Ammon's horn (tissue), 1 donor: ENCODE results near the gene GALNT9.

ENCODE experiments used
- DNase-seq: peaks from one replicate; pipeline ENCODE4 v3.0.0-alpha.2; 2016; ENCODE audit warnings: low spot score

Gene GALNT9

DNA sequence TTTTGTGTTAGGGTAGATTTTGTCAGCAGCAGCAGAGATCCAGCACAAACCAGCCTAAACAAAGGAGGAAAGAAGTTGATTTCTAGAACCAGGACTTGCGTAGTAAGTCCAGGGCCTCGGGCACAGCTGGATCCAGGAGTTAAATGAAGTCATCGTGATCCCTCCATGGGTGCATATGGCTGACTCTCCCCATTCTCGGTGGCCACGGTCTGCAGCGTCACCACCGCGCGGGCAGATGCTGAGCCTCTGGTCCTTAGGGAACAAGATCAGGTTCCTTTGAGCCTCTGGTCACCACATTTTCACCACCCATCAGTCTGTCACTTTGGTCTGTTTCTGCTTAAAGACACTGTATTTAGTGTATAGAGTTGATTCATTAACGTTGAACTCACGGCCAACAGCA is 14.8 kb upstream of the GALNT9 start:
- no peak for DNase-seq

DNA sequence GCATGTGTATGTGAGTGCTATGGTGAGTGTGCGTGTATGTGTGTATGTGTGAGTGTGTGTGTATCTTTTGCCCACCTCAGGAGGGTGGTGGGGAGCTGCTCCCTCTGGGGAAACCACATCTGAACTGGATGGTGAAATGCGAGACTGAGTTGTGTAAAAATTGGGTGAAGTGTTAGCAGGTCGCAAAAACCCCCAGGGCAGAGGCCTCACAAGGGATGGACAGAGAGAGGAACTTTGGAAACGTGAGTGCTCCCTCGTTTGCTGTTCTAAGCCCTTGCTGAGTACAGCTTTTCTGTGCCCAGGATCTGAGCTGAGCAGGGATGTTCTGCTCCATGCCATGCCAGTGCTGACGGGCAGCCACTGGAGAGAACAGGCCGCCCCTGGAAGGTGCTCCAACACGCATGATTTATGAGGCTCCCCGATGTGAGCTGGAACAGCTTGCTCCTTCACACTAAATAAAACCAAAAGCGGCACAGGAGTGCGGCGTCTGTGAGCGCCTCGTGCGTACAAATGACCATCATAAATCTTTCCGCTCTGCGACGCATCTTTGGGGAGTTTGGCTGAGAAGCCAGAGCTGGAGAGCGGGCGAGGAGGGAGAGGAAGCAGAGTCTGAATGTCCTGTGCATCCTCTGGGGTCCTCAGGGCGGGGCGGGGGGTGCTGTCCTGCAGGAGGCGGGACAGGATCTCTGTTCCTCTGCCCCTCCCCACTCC is 14.1 kb upstream of the GALNT9 start:
- no peak for DNase-seq

DNA sequence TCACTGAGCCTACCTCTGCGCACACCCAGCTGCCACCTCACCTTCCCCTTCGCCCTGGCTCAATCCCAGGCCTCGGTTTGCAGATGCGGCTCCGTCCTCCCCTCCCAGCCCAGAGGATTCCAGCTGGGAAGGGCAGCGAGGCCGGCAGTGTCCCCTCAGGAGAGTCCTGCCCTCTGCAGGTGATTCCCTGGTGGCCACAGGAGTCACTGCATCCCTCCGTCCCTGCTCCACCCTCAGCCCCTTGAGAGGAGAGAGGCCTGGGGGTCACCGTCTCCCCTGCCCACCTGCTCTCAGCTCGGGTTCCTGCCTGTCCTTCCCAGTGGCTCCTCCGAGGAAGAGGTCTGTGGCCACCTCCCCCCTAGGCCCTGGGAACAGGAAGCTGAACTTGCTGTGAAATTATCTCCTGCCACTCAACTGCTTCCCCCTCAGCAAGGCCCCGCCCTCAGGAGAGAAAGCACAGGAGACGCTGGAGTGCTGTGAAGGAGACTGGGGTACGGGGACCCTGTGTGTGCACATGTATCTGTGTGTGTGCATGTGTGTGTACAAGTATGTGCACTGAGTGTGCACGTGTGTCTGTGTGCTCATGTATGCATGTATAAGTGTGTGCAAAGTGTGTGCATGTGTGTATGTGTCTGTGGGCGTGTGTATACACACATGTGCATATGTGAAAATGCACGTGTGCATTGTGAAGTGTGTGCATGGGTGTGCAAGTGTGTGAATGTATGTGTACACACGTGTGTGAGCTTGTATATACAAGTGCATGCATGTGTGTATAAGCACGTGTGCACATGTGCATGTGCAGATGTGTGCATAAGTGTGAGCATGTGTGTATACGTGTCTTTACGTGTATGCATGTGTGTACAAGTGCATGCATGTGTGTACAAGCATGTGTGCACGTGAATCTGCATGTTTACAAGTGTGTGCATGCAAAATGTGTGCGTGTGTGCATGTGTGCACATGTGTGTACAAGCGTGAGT is 13.2 kb upstream of the GALNT9 start:
- no peak for DNase-seq

GRCh38 chr12:132341318-132342050 is 12.1 kb upstream of the GALNT9 start:
- DNase-seq = no peak

GRCh38 chr12:132340266-132341035 is 11.1 kb upstream of the GALNT9 start:
- DNase-seq = no peak

DNA sequence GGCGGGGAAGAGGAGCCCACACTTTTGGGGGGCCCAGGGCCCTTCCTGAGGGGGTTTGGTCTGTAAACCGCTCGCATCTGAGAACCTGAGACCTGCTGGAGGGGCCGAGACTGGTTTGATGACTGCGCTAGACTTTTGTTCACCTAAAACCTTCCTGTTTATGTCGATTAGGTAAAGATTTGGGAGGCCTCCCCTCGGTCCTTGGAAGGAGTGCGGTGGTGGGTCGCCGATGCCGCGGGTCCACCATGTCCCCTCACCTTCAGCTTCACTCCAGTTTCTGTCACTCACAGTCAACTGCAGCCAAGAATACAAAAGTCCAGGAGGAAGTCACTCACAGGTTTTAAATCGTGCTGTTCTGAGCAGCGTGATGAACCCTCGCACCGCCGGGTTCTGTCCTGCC is 10.5 kb upstream of the GALNT9 start:
- DNase-seq = no peak

DNA sequence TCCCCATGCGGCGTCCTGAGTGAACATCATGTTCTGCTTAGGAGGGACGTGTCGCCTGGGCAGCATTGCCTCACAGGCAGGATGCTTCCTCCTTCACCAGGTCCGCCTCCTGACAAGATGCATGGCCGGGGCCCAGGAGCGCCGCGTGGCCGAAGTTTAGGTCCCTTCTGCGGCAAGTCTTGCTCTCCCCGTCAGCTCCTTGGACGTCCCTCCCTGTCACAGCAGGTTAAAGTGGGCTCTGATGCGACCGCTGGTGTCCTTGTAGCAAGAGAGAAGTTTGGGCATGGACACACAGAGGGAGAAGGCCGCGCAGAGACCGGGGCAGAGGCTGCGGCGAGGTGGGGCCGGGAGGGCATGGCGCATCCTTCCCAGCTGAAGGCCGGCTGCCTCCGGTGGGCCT is 9.4 kb upstream of the GALNT9 start:
- no peak for DNase-seq

GRCh38 chr12:132338311-132338710 is 8.9 kb upstream of the GALNT9 start:
- no peak for DNase-seq

- DNase-seq = no peak
Observed at GRCh38 chr12:132337557-132337956, 8.2 kb upstream of the GALNT9 start.

DNA sequence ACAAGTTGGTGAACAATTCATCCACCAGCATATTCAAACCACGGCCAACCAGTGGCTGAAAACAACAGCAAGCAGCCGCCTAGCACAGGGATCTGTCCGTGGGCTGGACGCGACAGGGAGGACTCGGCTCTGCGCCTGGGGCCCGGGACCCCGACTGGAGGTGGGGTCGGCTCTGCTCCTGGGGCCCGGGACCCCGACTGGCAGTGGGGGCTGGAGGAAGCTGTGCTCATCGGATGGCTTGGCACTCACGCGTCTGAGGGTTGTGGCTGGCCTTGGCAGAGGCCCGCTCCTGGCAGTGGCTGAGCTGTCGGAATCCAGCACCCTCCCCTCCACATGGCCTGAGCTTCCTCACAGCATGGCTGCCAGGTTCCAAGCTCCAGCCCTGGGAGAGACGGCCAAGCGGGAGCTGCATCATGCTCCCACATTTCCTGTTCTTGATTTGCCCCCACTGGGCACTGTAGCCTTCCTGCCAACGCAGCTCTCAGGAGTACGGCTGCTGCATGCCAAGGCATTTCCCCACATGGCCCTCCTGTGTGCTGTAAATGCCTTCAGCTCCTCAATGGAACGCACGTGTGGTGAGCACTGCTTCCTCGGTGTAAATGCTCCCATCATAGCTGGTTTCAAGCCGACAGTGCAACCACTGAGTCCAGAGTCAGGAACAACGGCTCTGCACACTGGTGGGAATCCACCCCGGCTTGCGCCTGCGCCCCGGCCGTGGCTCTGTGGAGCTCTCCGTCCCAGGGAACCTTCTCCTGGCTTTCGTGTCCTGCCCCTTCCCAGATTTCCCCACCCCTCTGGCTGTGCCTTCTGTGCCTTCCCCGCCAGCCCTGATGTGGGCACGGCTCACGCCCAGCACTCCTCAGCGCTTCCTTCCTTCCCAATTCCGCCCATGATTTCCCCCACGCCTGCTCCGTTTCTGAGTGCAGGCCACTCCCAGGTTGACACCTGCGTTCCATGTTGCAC is 7.3 kb upstream of the GALNT9 start:
- peak; percentile 32 for DNase-seq

DNA sequence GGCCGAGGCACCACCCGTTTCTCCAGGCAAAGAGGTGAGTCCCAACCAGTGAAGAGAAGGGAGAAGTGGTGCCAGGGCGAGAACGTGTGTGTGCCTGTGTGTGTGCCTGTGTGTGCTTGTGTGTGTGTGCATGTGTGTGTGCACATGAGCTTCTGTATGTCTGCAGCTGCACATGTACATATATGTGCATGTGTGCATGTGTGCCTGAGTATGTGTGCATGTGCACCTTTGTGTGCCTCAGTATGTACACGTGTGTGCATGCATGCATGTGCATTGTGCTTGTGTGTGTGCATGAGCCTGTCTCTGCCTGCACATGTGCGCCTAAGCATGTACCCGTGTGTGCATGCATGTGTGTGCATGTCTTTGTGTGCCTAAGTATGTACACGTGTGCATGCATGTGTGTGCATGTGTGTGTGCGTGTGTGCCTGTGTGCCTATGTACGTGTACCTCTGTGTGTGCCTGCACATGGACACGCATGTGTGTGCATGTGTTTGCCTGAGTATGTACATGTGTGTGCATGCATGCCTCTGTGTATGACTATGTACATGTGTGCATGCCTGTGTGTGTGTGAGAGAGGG is 5.9 kb upstream of the GALNT9 start:
- DNase-seq = no peak

GRCh38 chr12:132333766-132334165 is 4.4 kb upstream of the GALNT9 start:
- no peak for DNase-seq

DNA sequence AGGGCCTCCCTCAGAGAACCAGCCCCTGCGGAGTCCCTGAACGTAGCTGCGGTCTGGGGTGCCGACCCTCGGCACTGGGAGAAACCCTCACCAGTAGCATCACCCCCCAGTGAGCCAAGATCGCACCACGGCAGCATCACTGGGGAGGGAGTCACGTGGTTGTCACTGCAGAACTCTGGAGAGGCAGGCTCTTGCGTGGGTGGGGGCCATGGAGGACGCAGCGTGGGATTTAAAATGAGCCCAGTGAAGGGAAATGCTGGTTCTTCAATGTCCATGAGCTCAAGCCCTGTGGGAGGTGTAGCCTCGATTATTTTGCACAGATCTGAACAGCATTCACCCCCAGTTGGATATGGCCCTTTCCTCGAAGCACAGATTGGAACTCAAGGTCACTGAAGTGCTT is 3.9 kb upstream of the GALNT9 start:
- no peak for DNase-seq

- DNase-seq = no peak
Observed at GRCh38 chr12:132330549-132330881, 1.1 kb upstream of the GALNT9 start.

DNA sequence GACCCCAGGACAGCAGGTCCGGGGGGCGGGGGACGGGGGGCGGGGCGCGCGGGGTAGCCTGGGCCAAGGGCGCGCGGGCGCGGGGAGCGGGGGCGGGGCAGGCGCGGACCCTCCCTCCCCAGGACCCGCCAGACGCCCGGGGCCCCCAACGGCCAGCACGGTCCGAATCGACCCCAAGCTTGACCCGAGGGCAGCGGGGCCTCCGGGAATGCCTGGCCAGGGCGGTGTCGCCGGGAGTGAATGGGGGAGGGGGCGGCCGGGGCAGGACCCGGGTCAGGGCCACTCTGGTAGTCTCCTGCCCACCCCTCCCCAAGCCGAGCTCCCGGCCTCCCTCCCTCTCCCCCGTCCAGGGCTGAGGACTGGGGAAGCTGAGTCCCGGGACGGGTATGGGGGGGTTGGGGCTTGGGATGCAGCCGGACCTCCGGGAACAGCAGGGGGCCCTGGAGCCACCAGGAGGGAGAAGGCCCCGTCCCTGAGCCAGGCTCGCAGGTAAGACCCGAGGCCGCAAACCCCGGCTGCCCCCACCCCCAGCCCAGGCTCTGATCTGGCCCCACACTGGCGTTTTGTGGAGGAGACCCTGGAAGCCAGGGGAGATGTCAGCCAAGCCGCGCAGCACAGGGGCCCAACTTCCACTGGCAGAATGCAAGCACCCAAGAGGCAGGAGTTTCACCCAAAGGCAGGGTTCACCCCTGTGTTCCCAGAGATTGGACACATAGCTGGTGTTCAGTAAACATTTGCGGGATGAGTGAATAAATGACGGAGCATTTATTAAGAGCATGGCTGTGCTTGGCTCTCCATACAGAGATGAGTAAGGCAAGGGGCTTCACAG is 545 bp upstream of the GALNT9 start:
- DNase-seq = no peak

- DNase-seq = no peak
Observed at GRCh38 chr12:132328282-132329029, 933 bp downstream of the GALNT9 start.

DNA sequence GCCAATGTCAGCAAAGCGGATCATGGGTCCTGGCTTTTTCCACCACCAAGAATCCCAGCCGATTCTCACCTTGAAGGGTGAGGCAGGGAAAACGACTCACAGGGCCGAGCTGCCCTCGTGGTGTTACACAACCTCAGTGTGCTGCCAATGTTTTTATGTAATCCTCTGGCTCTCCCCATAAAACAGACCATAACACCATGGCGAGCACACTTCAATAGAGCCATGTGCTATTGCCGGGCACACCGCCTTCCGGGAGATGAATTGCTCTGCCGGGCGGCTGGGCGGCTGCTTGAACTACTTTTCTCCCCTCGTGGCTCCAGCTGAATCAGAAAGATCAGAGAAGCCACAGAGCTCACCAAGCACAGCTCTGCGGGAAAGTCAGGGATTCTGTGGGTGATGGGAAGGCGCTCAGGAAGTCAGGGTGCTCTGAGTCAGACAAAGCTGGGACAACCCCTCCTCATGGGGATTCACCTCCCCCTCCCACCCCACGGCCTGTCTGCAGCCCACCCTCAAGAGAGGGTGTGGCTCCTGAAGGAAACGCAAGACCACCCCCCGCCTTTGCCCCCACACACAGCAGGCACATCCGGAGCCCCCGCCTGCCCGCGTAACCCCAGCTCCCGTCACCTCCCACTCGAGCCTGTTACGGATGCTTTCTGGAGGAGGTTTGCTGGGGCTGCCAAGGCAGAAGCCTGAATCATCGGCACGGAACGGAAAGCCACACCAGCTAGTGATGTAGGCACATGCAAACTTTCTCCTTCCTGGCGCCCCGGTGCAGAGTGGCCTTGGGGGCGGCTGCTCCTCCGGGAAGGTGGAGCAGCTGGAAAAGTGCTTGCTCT is 1.8 kb downstream of the GALNT9 start:
- peak; percentile 68 for DNase-seq

- no peak for DNase-seq
Observed at GRCh38 chr12:132326646-132327045, 2.7 kb downstream of the GALNT9 start.
